Superior temporal gyrus (tissue), 1 donor: Measurements from ENCODE around the gene RNF166.

Experiments
- DNase-seq: peaks from one replicate; pipeline ENCODE4 v3.0.0-alpha.2; 2016; ENCODE audit errors: extremely low spot score

Gene RNF166

GRCh38 chr16:88739139-88739976, 33.1 kb upstream of the RNF166 start:
- DNase-seq: no peak

GRCh38 chr16:88738151-88739084, 32.2 kb upstream of the RNF166 start:
- DNase-seq: no peak

GRCh38 chr16:88737298-88738150, 31.3 kb upstream of the RNF166 start:
- DNase-seq: peak; percentile 41

GRCh38 chr16:88736496-88736895, 30.3 kb upstream of the RNF166 start:
- no peak for DNase-seq

- DNase-seq: no peak
Measured at GRCh38 chr16:88736088-88736487, 29.9 kb upstream of the RNF166 start.

GRCh38 chr16:88735616-88736015, 29.4 kb upstream of the RNF166 start:
- no peak for DNase-seq

- DNase-seq: no peak
Measured at GRCh38 chr16:88735121-88735520, 28.9 kb upstream of the RNF166 start.

GRCh38 chr16:88734361-88734728, 28.1 kb upstream of the RNF166 start:
- DNase-seq: no peak

GRCh38 chr16:88733630-88734360, 27.6 kb upstream of the RNF166 start:
- no peak for DNase-seq

- DNase-seq: no peak
Measured at GRCh38 chr16:88732961-88733294, 26.7 kb upstream of the RNF166 start.

GRCh38 chr16:88732172-88732960, 26.2 kb upstream of the RNF166 start:
- DNase-seq: no peak

- DNase-seq: no peak
Measured at GRCh38 chr16:88731699-88732098, 25.5 kb upstream of the RNF166 start.

GRCh38 chr16:88730632-88731607, 24.7 kb upstream of the RNF166 start:
- DNase-seq: no peak

GRCh38 chr16:88727871-88728270, 21.7 kb upstream of the RNF166 start:
- no peak for DNase-seq

GRCh38 chr16:88726981-88727380, 20.8 kb upstream of the RNF166 start:
- no peak for DNase-seq

- DNase-seq: no peak
Measured at GRCh38 chr16:88726408-88726749, 20.2 kb upstream of the RNF166 start.

- no peak for DNase-seq
Measured at GRCh38 chr16:88725609-88726407, 19.6 kb upstream of the RNF166 start.

GRCh38 chr16:88724855-88725555, 18.8 kb upstream of the RNF166 start:
- no peak for DNase-seq
